HCT116 (cell line): ENCODE measurements around the gene ARMH3. TPM values are rescaled to one million over a fixed set of nuclear protein-coding genes. Genes with fewer than 3 reads are reported as not detected.
A peak's percentile ranks its signal among the peaks of the same experiment; 100 is the strongest.

Experiments
- ATAC-seq: fragments of 200-7000 bp; cut with Tn5 transposase; 2 replicates; pipeline ENCODE4 v1.9.1; 2020; ENCODE audit warnings: mild to moderate bottlenecking, moderate library complexity
- BruUV-seq: library from RNA; stranded (reverse); fragments of 400-500 nt; replicated peaks from 2 replicates; lab custom pipeline; 2021; lab: Mats Ljungman, UMichigan
- CTCF ChIA-PET: fragments of 300-600 bp; sonication (Branson Sonifier 250); formaldehyde crosslinking; loops from one replicate; lab custom pipeline; 2021; ENCODE audit warnings: antibody characterized with exemption; lab: Charles Lee
- POLR2A ChIA-PET: fragments of 300-600, 350-600 bp; sonication (Branson Sonifier 250); formaldehyde crosslinking; loops from one replicate; lab custom pipeline; 2021; ENCODE audit warnings: antibody characterized with exemption; lab: Charles Lee
- RAD21 ChIA-PET, 2 experiments: fragments of 300-600 bp; sonication (Branson Sonifier 250); formaldehyde crosslinking; loops; one replicate each; lab custom pipeline; 2023; ENCODE audit warnings: low total read pairs in 2 of 2; ENCODE audit not compliant: uncharacterized antibody in 2 of 2, unreplicated experiment in 2 of 2, low non-redundant PET in 1 of 2; lab: Charles Lee
- DNase-seq: peaks from one replicate; pipeline ENCODE4 v3.0.0-alpha.2; 2010; ENCODE audit warnings: low read depth, low spot score
- H2AFZ ChIP-seq: fragments of 200-600 bp; shearing (Covaris generic), sonication (generic); 2 replicates; pipeline ENCODE4 v1.6.1; 2017; ENCODE audit warnings: low read depth, mixed run types, mixed read lengths, antibody characterized with exemption, low read length; ENCODE audit not compliant: poor library complexity, severe bottlenecking
- H3K27ac ChIP-seq: 2 replicates; pipeline ENCODE4 v1.5.1; 2012; ENCODE audit warnings: low read depth, low read length
- H3K27me3 ChIP-seq: fragments of 200-600 bp; sonication (generic); 2 replicates; pipeline ENCODE4 v1.6.1; 2016; ENCODE audit warnings: mixed run types, low read length, mixed read lengths; ENCODE audit not compliant: insufficient read depth
- H3K36me3 ChIP-seq, 2 experiments: fragments of 200-500 bp in 1 of 2; fragments of 200-600 bp in 1 of 2; sonication (Bioruptor generic) in 1 of 2; sonication (generic) in 1 of 2; 2 replicates each; pipeline versions ENCODE4 v1.5.1 to v1.6.1; 2014 to 2016; ENCODE audit warnings: low read length in 2 of 2, inconsistent platforms in 1 of 2, mixed read lengths in 1 of 2, mixed run types in 1 of 2; ENCODE audit not compliant: insufficient read depth in 2 of 2, control insufficient read depth in 1 of 2
- H3K4me1 ChIP-seq, 2 experiments: fragments of 200-600 bp in 1 of 2; sonication (generic) in 1 of 2; 2 replicates each; pipeline versions ENCODE4 v1.5.1 to v1.6.1; 2012 to 2017; ENCODE audit warnings: low read length in 2 of 2, inconsistent platforms in 1 of 2, mild to moderate bottlenecking in 1 of 2, mixed read lengths in 1 of 2, mixed run types in 1 of 2, moderate library complexity in 1 of 2; ENCODE audit not compliant: insufficient read depth in 2 of 2, control insufficient read depth in 1 of 2
- H3K4me2 ChIP-seq: fragments of 200-600 bp; sonication (generic); 2 replicates; pipeline ENCODE4 v1.6.1; 2017; ENCODE audit warnings: mixed run types, low read length, mixed read lengths
- H3K4me3 ChIP-seq, 2 experiments: fragments of 200-600 bp in 1 of 2; sonication (generic) in 1 of 2; replicated peaks in 1 of 2; 2 replicates each; pipeline ENCODE4 v1.5.1; 2011 to 2016; ENCODE audit warnings: low read length in 2 of 2, control low read depth in 1 of 2, low read depth in 1 of 2, mild to moderate bottlenecking in 1 of 2, mixed read lengths in 1 of 2, mixed run types in 1 of 2
- H3K79me2 ChIP-seq: fragments of 200-600 bp; sonication (generic); 2 replicates; pipeline ENCODE4 v1.6.1; 2017; ENCODE audit warnings: mild to moderate bottlenecking, mixed run types, low read length, moderate library complexity, mixed read lengths; ENCODE audit not compliant: insufficient read depth
- H3K9ac ChIP-seq: fragments of 200-600 bp; sonication (generic); 2 replicates; pipeline ENCODE4 v1.6.1; 2016; ENCODE audit warnings: low read length, mixed read lengths
- H3K9me2 ChIP-seq: fragments of 200-600 bp; sonication (generic), shearing (Covaris generic); 2 replicates; pipeline ENCODE4 v1.6.1; 2017; ENCODE audit warnings: mixed run types, mild to moderate bottlenecking, moderate library complexity; ENCODE audit not compliant: insufficient read depth
- H3K9me3 ChIP-seq, 2 experiments: fragments of 200-500 bp in 1 of 2; fragments of 200-600 bp in 1 of 2; sonication (Bioruptor generic) in 1 of 2; sonication (generic) in 1 of 2; 2 replicates each; pipeline ENCODE4 v1.6.1; 2014 to 2017; ENCODE audit warnings: low read length in 2 of 2, mixed read lengths in 2 of 2, inconsistent platforms in 1 of 2, low read depth in 1 of 2, mild to moderate bottlenecking in 1 of 2, mixed run types in 1 of 2, moderate library complexity in 1 of 2; ENCODE audit not compliant: control insufficient read depth in 1 of 2, insufficient read depth in 1 of 2
- H4K20me1 ChIP-seq: fragments of 200-600 bp; sonication (generic), shearing (Covaris generic); 2 replicates; pipeline ENCODE4 v1.6.1; 2017; ENCODE audit warnings: mixed run types, mild to moderate bottlenecking, moderate library complexity; ENCODE audit not compliant: insufficient read depth
- CBX3 ChIP-seq: IDR thresholded peaks from 2 replicates; pipeline ENCODE4 v1.6.1; 2012; ENCODE audit warnings: low read depth
- CTCF ChIP-seq, 3 experiments: fragments of 200-600 bp in 1 of 3; sonication (generic) in 1 of 3; IDR thresholded peaks in 2 of 3; conservative IDR thresholded peaks in 1 of 3; 2 replicates each; pipeline ENCODE4 v1.5.1; 2012 to 2017; ENCODE audit warnings: low read depth in 2 of 3, low read length in 2 of 3, antibody characterized with exemption in 1 of 3, borderline replicate concordance in 1 of 3, control low read depth in 1 of 3, mild to moderate bottlenecking in 1 of 3, mixed read lengths in 1 of 3, mixed run types in 1 of 3, moderate library complexity in 1 of 3; ENCODE audit not compliant: insufficient read depth in 1 of 3
- EGR1 ChIP-seq: IDR thresholded peaks from 2 replicates; pipeline ENCODE4 v1.6.1; 2012; ENCODE audit warnings: low read depth
- ELF1 ChIP-seq: IDR thresholded peaks from 2 replicates; pipeline ENCODE4 v1.6.1; 2012; ENCODE audit warnings: low read depth, borderline replicate concordance
- EZH2phosphoT487 ChIP-seq: fragments of 200-600 bp; IDR thresholded peaks from 2 replicates; pipeline ENCODE4 v1.6.1; 2018; ENCODE audit warnings: antibody characterized with exemption, borderline replicate concordance
- FOSL1 ChIP-seq: IDR thresholded peaks from 2 replicates; pipeline ENCODE4 v1.6.1; 2012; ENCODE audit warnings: low read depth
- MAX ChIP-seq: IDR thresholded peaks from 2 replicates; pipeline ENCODE4 v1.6.1; 2012
- RAD21 ChIP-seq: IDR thresholded peaks from 2 replicates; pipeline ENCODE4 v1.6.1; 2012; ENCODE audit warnings: low read depth, mild to moderate bottlenecking
- SP1 ChIP-seq: IDR thresholded peaks from 2 replicates; pipeline ENCODE4 v1.6.1; 2012; ENCODE audit warnings: low read depth
- intact Hi-C: fragments of 100-400 bp; cut with micrococcal nuclease; formaldehyde crosslinking; loops from 2 replicates; pipeline ENCODE4 v1.10.0; 2022
- total RNA-seq: library from RNA; stranded (reverse); gene quantifications from one replicate; pipeline ENCODE4 v1.2.1, GENCODE V29; 2021; ENCODE audit not compliant: unreplicated experiment

Gene ARMH3
- total RNA-seq, 1 experiment from 2014 or later: 30.4 TPM

GRCh38 chr10:101845893-101846292, 210.1 kb downstream of the ARMH3 start (continued):
- TF ChIP-seq SP1: no peak
- no peak for TF ChIP-seq CBX3
- TF ChIP-seq ELF1: no peak
- TF ChIP-seq RAD21: no peak
- TF ChIP-seq FOSL1: no peak
- TF ChIP-seq MAX: no peak
- TF ChIP-seq EGR1: no peak
- TF ChIP-seq, all 23 proteins: peak for 0

- no peak for DNase-seq
- RAD21 ChIA-PET: interaction anchor here in 1 of 2 experiments (0.7 kb wide), 1 partner anchor 157 kb away, joined by 4 read pairs; no protein-coding TSS in a partner anchor
- TF ChIP-seq EZH2phosphoT487 (no peak), CTCF (IDR thresholded peaks at IDR 0.05 in 2 of 3, conservative IDR thresholded peaks at IDR 0.05 in 1 of 3; ENCODE audit: borderline replicate concordance in 1 of 3, insufficient read depth in 1 of 3, low read depth in 2 of 3, low read length in 2 of 3) (peak in 2 of 3 experiments; percentile 77 to 79; a peak in 4 of 6 replicates)
- TF ChIP-seq, all 23 proteins: peak for 1
- Histone ChIP-seq H3K4me1 (peaks cover 10 to 23% of the 10 kb centered on the region in 2 experiments), H4K20me1 (no peaks in the 10 kb centered on the region), H3K9me3 (no peaks in the 10 kb centered on the region), H3K27ac (no peak within 1 kb of the TSS), H3K27me3 (no peaks in the 10 kb centered on the region), H3K79me2 (no peaks in the 10 kb centered on the region), H3K4me3 (no peak within 1 kb of the TSS), H3K4me2 (no peak within 1 kb of the TSS), H3K36me3 (no peaks in the 10 kb centered on the region; a peak in 1 of 4 replicates), H2AFZ (no peak within 1 kb of the TSS), H3K9ac (no peak within 1 kb of the TSS), H3K9me2 (no peaks in the 10 kb centered on the region)
- ChIA-PET POLR2A (no interaction called here), CTCF (interaction anchor here (4.9 to 5.9 kb wide), 2 partner anchors 165 to 230 kb away, joined by 90 to 267 read pairs; no protein-coding TSS in a partner anchor)
- intact Hi-C loops: loop anchor here (5.0 kb wide), 1 partner anchor 631 kb away; no protein-coding TSS in a partner anchor
- no TSS peak for BruUV-seq
- peak; percentile 16; the same call in 1 of the 2 replicates for ATAC-seq
Measured at GRCh38 chr10:101843032-101844021, 212.6 kb downstream of the ARMH3 start, which contains the start of gene KCNIP2. Gene KCNIP2 (minus strand): TSS chr10:101843800. CDS start chr10:101843568, 232 bp downstream.
